Measurements from ENCODE around the gene FNDC3B.

The FNDC3B gene

DNA sequence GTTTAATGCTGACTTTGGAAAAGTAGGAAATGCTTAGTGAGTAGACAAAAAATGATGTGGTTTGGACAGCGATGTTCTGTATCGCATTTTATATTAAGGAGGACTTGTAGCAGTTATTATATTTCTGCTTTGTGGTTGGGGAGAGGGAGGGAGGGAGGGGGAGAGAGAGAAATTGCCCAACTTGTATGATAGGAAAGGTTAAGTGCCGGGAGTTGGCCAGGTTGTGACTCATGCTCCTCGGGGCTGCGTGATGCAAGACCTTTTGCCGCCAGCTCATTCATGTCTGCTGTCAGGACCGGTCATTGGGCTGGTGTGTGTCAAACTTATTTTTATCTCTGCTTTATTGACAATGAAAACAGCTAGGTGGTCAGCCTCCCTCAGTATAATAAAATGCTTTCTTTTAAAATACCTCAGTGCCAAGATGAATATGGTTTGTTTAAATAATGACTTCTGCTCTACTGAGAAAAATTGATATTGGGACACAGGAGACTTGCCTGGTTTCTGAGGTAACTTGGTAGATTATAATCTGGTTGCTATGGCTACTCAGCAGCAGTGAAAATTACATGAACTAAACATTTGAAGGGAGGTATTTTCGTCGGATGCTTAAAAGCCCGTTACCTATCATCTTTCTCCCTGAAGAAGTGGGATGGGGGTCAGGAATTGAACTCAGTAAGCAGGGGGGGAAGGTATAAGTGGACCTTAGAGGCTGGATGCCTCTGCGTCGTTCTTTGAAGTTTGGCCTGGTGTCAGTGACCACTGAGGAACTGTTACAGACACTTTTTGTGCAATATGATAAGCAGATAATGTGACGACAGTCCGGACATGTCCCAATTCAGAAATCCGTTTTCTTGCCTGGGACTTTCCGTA, 90.7 kb downstream of the FNDC3B start:
- H3K4me1 ChIP-seq (ENCODE audit: control insufficient read depth in 5 of 5, insufficient read depth in 5 of 5, low read length in 5 of 5): peaks cover 7 to 62% (median 45%) of the 10 kb centered on the region in 5 donors
- peak overlapping the region; percentile 99 for H3K27ac ChIP-seq (ENCODE audit: low read depth, low read length)
- peak overlapping the region; percentile 31 to 74 (median 64) for H3K9ac ChIP-seq (ENCODE audit: low read length in 5 of 5)
- no peaks in the 10 kb centered on the region for H3K9me3 ChIP-seq (ENCODE audit: control insufficient read depth in 5 of 5, low read length in 5 of 5)
- no peaks in the 10 kb centered on the region for H3K27me3 ChIP-seq (ENCODE audit: control insufficient read depth in 5 of 5, insufficient read depth in 4 of 5, low read length in 5 of 5)
- H3K36me3 ChIP-seq (ENCODE audit: control insufficient read depth in 5 of 5, insufficient read depth in 5 of 5, low read length in 5 of 5): peaks cover 0 to 8% (median 3%) of the 10 kb centered on the region in 5 donors
- no peak overlapping the region for H3K4me3 ChIP-seq (ENCODE audit: low read depth in 1 of 5, low read length in 5 of 5)

GRCh38 chr3:172130717-172131050, 91.3 kb downstream of the FNDC3B start:
- peaks cover 7 to 62% (median 45%) of the 10 kb centered on the region in 5 donors for H3K4me1 ChIP-seq (ENCODE audit: control insufficient read depth in 5 of 5, insufficient read depth in 5 of 5, low read length in 5 of 5)
- peak overlapping the region in 3 of 5 donors; percentile 64 to 74 (median 69) for H3K9ac ChIP-seq (ENCODE audit: low read length in 5 of 5)
- no peaks in the 10 kb centered on the region for H3K27me3 ChIP-seq (ENCODE audit: control insufficient read depth in 5 of 5, insufficient read depth in 4 of 5, low read length in 5 of 5)
- H3K36me3 ChIP-seq (ENCODE audit: control insufficient read depth in 5 of 5, insufficient read depth in 5 of 5, low read length in 5 of 5): peaks cover 0 to 8% (median 3%) of the 10 kb centered on the region in 5 donors
- H3K27ac ChIP-seq (ENCODE audit: low read depth, low read length): peak overlapping the region; percentile 99
- no peak overlapping the region for H3K4me3 ChIP-seq (ENCODE audit: low read depth in 1 of 5, low read length in 5 of 5)
- no peaks in the 10 kb centered on the region for H3K9me3 ChIP-seq (ENCODE audit: control insufficient read depth in 5 of 5, low read length in 5 of 5)

GRCh38 chr3:172131746-172132145, 92.4 kb downstream of the FNDC3B start:
- peaks cover 4 to 61% (median 46%) of the 10 kb centered on the region in 5 donors for H3K4me1 ChIP-seq (ENCODE audit: control insufficient read depth in 5 of 5, insufficient read depth in 5 of 5, low read length in 5 of 5)
- no peak overlapping the region for H3K9ac ChIP-seq (ENCODE audit: low read length in 5 of 5)
- no peaks in the 10 kb centered on the region for H3K9me3 ChIP-seq (ENCODE audit: control insufficient read depth in 5 of 5, low read length in 5 of 5)
- H3K36me3 ChIP-seq (ENCODE audit: control insufficient read depth in 5 of 5, insufficient read depth in 5 of 5, low read length in 5 of 5): peaks cover 0 to 8% (median 3%) of the 10 kb centered on the region in 5 donors
- H3K27ac ChIP-seq (ENCODE audit: low read depth, low read length): peak overlapping the region; percentile 99
- no peak overlapping the region for H3K4me3 ChIP-seq (ENCODE audit: low read depth in 1 of 5, low read length in 5 of 5)
- H3K27me3 ChIP-seq (ENCODE audit: control insufficient read depth in 5 of 5, insufficient read depth in 4 of 5, low read length in 5 of 5): no peaks in the 10 kb centered on the region

DNA sequence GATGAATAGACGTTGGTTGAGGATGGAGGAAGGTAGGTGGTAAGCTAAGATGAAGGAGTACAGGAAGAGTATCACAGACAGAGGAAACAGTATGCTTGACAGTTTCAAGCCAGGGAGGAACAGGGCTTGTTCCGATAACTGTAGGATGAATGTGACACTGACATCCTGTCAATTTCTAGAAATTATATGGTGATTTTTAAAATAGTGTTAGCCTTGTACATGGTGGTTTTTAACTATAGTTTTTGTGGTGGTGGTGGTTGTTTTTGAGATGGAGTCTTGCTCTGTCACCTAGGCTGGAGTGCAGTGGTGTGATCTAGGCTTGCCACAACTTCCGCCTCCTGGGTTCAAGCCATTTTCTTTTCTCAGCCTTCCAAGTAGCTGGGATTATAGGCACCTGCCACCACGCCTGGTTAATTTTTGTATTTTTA, 92.8 kb downstream of the FNDC3B start:
- Histone ChIP-seq H3K4me1 (ENCODE audit: control insufficient read depth in 5 of 5, insufficient read depth in 5 of 5, low read length in 5 of 5) (peaks cover 4 to 58% (median 47%) of the 10 kb centered on the region in 5 donors), H3K36me3 (ENCODE audit: control insufficient read depth in 5 of 5, insufficient read depth in 5 of 5, low read length in 5 of 5) (peaks cover 0 to 8% (median 3%) of the 10 kb centered on the region in 5 donors), H3K4me3 (ENCODE audit: low read depth in 1 of 5, low read length in 5 of 5) (no peak overlapping the region), H3K27ac (ENCODE audit: low read depth, low read length) (peak overlapping the region; percentile 99), H3K27me3 (ENCODE audit: control insufficient read depth in 5 of 5, insufficient read depth in 4 of 5, low read length in 5 of 5) (no peaks in the 10 kb centered on the region), H3K9ac (ENCODE audit: low read length in 5 of 5) (no peak overlapping the region), H3K9me3 (ENCODE audit: control insufficient read depth in 5 of 5, low read length in 5 of 5) (no peaks in the 10 kb centered on the region)

GRCh38 chr3:172132721-172133311, 93.4 kb downstream of the FNDC3B start:
- peak overlapping the region; percentile 99 for H3K27ac ChIP-seq (ENCODE audit: low read depth, low read length)
- no peaks in the 10 kb centered on the region for H3K9me3 ChIP-seq (ENCODE audit: control insufficient read depth in 5 of 5, low read length in 5 of 5)
- H3K27me3 ChIP-seq (ENCODE audit: control insufficient read depth in 5 of 5, insufficient read depth in 4 of 5, low read length in 5 of 5): no peaks in the 10 kb centered on the region
- H3K9ac ChIP-seq (ENCODE audit: low read length in 5 of 5): no peak overlapping the region
- no peak overlapping the region for H3K4me3 ChIP-seq (ENCODE audit: low read depth in 1 of 5, low read length in 5 of 5)
- H3K36me3 ChIP-seq (ENCODE audit: control insufficient read depth in 5 of 5, insufficient read depth in 5 of 5, low read length in 5 of 5): peaks cover 0 to 8% (median 3%) of the 10 kb centered on the region in 5 donors
- peaks cover 7 to 58% (median 48%) of the 10 kb centered on the region in 5 donors for H3K4me1 ChIP-seq (ENCODE audit: control insufficient read depth in 5 of 5, insufficient read depth in 5 of 5, low read length in 5 of 5)

DNA sequence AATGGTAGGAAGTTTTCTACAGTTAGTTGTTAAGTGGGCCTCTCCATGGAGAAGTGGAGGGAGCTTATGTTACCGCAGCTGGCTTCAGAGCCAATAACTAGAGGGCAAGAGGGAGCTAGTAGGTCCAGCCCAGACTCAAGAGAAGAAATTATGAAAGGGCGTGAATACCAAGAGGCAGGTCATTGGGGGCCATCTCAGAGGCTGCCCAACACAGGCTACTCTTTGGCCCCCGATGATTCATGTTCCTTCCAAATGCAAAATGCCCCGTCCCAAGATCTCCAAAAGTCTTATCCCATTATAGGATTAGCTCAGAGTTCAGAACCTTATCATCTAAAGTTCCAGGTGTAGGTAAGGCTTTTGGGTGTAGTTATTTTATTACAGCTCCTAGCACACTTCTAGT, 94.5 kb downstream of the FNDC3B start:
- no peaks in the 10 kb centered on the region for H3K27me3 ChIP-seq (ENCODE audit: control insufficient read depth in 5 of 5, insufficient read depth in 4 of 5, low read length in 5 of 5)
- no peak overlapping the region for H3K4me3 ChIP-seq (ENCODE audit: low read depth in 1 of 5, low read length in 5 of 5)
- peaks cover 0 to 8% (median 3%) of the 10 kb centered on the region in 5 donors for H3K36me3 ChIP-seq (ENCODE audit: control insufficient read depth in 5 of 5, insufficient read depth in 5 of 5, low read length in 5 of 5)
- peak overlapping the region; percentile 59 for H3K27ac ChIP-seq (ENCODE audit: low read depth, low read length)
- H3K9ac ChIP-seq (ENCODE audit: low read length in 5 of 5): peak overlapping the region in 1 of 5 donors; percentile 56
- H3K9me3 ChIP-seq (ENCODE audit: control insufficient read depth in 5 of 5, low read length in 5 of 5): no peaks in the 10 kb centered on the region
- H3K4me1 ChIP-seq (ENCODE audit: control insufficient read depth in 5 of 5, insufficient read depth in 5 of 5, low read length in 5 of 5): peaks cover 14 to 60% (median 49%) of the 10 kb centered on the region in 5 donors

- Histone ChIP-seq H3K27me3 (ENCODE audit: control insufficient read depth in 5 of 5, insufficient read depth in 4 of 5, low read length in 5 of 5) (no peaks in the 10 kb centered on the region), H3K4me3 (ENCODE audit: low read depth in 1 of 5, low read length in 5 of 5) (no peak overlapping the region), H3K27ac (ENCODE audit: low read depth, low read length) (peak overlapping the region; percentile 90), H3K9me3 (ENCODE audit: control insufficient read depth in 5 of 5, low read length in 5 of 5) (no peaks in the 10 kb centered on the region), H3K36me3 (ENCODE audit: control insufficient read depth in 5 of 5, insufficient read depth in 5 of 5, low read length in 5 of 5) (peaks cover 0 to 8% (median 3%) of the 10 kb centered on the region in 5 donors), H3K9ac (ENCODE audit: low read length in 5 of 5) (peak overlapping the region in 1 of 5 donors; percentile 56), H3K4me1 (ENCODE audit: control insufficient read depth in 5 of 5, insufficient read depth in 5 of 5, low read length in 5 of 5) (peaks cover 16 to 60% (median 49%) of the 10 kb centered on the region in 5 donors)
Measured at GRCh38 chr3:172134352-172134751, 95.0 kb downstream of the FNDC3B start.

- Histone ChIP-seq H3K27ac (ENCODE audit: low read depth, low read length) (peak overlapping the region; percentile 90), H3K9me3 (ENCODE audit: control insufficient read depth in 5 of 5, low read length in 5 of 5) (no peaks in the 10 kb centered on the region), H3K4me1 (ENCODE audit: control insufficient read depth in 5 of 5, insufficient read depth in 5 of 5, low read length in 5 of 5) (peaks cover 15 to 63% (median 52%) of the 10 kb centered on the region in 5 donors), H3K9ac (ENCODE audit: low read length in 5 of 5) (no peak overlapping the region), H3K4me3 (ENCODE audit: low read depth in 1 of 5, low read length in 5 of 5) (no peak overlapping the region), H3K27me3 (ENCODE audit: control insufficient read depth in 5 of 5, insufficient read depth in 4 of 5, low read length in 5 of 5) (no peaks in the 10 kb centered on the region), H3K36me3 (ENCODE audit: control insufficient read depth in 5 of 5, insufficient read depth in 5 of 5, low read length in 5 of 5) (peaks cover 0 to 8% (median 3%) of the 10 kb centered on the region in 5 donors)
Measured at GRCh38 chr3:172135185-172135584, 95.8 kb downstream of the FNDC3B start.

DNA sequence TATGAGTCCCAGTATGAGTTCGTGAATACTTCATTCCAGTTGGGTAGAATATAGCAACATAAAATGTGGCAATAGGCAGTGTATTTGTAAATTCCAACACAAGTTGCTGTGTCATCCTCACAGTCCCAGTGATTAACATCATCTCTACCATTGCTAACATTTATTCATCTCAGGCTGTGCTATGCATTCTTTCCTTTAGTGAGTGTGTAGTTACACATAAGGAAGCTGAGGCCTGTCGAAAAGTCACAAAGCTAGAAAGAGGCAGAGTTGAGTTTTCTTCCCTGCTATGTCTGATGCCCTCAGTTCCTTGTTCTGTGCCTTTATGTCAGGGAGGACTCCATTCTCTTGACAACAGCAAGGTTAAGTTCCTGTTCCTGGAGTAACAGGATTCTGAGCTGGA, 96.4 kb downstream of the FNDC3B start:
- H3K9ac ChIP-seq (ENCODE audit: low read length in 5 of 5): no peak overlapping the region
- no peaks in the 10 kb centered on the region for H3K27me3 ChIP-seq (ENCODE audit: control insufficient read depth in 5 of 5, insufficient read depth in 4 of 5, low read length in 5 of 5)
- H3K9me3 ChIP-seq (ENCODE audit: control insufficient read depth in 5 of 5, low read length in 5 of 5): no peaks in the 10 kb centered on the region
- no peak overlapping the region for H3K4me3 ChIP-seq (ENCODE audit: low read depth in 1 of 5, low read length in 5 of 5)
- H3K36me3 ChIP-seq (ENCODE audit: control insufficient read depth in 5 of 5, insufficient read depth in 5 of 5, low read length in 5 of 5): peaks cover 0 to 8% (median 3%) of the 10 kb centered on the region in 5 donors
- peak overlapping the region; percentile 90 for H3K27ac ChIP-seq (ENCODE audit: low read depth, low read length)
- peaks cover 17 to 63% (median 50%) of the 10 kb centered on the region in 5 donors for H3K4me1 ChIP-seq (ENCODE audit: control insufficient read depth in 5 of 5, insufficient read depth in 5 of 5, low read length in 5 of 5)

DNA sequence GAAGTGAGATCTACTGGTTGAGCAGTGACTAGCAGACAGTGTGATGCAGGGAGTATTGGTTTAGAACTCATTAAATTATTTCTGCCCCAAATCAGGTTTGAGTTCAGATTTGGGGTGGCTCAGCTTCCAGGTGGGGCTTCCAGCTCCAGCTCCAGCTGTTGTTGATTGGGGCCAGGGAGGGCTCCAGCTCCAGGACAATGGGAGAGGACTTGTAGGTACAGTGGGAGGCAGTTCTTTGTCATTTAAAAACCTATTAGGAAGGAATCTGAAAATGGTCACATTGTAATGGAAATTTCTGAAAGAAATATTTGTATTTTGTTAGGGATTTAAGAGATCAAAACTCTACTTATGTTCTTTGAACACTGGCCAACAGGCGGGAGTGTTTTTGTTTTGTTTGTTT, 97.0 kb downstream of the FNDC3B start:
- Histone ChIP-seq H3K36me3 (ENCODE audit: control insufficient read depth in 5 of 5, insufficient read depth in 5 of 5, low read length in 5 of 5) (peaks cover 0 to 8% (median 3%) of the 10 kb centered on the region in 5 donors), H3K27me3 (ENCODE audit: control insufficient read depth in 5 of 5, insufficient read depth in 4 of 5, low read length in 5 of 5) (no peaks in the 10 kb centered on the region), H3K9me3 (ENCODE audit: control insufficient read depth in 5 of 5, low read length in 5 of 5) (no peaks in the 10 kb centered on the region), H3K27ac (ENCODE audit: low read depth, low read length) (peak overlapping the region; percentile 90), H3K4me3 (ENCODE audit: low read depth in 1 of 5, low read length in 5 of 5) (no peak overlapping the region), H3K9ac (ENCODE audit: low read length in 5 of 5) (no peak overlapping the region), H3K4me1 (ENCODE audit: control insufficient read depth in 5 of 5, insufficient read depth in 5 of 5, low read length in 5 of 5) (peaks cover 17 to 65% (median 55%) of the 10 kb centered on the region in 5 donors)
